ENCODE results near the gene OR2W1. TPM values are rescaled to one million over a fixed set of nuclear protein-coding genes. Genes with fewer than 3 reads are reported as not detected.

The OR2W1 gene
- total RNA-seq, 1 experiment from 2014 or later, result not detected

DNA sequence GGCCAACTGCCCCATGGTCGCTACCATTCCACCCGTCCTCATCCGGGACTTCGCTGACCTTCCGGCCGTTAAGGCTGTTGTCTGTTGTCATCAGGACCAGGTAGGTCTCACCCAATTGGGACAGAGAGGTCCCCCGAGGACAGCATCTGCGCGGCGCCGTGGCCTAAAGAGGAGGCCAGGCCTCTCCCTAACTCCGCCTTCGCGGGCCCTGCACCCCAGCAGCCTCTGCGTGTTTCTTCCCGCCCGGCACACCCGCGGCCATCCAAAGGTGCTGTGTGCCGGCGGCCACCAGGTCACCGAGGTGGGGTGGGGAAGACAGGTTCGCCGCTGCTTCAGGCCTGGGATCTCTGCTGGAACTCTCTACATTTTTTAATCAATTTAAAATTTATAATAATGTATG lies 9.0 kb downstream of the OR2W1 start:
- no peak for TF ChIP-seq POLR2AphosphoS5 (IDR thresholded peaks at IDR 0.05; ENCODE audit: low read depth, low read length)
- TF ChIP-seq, protein P1, sequence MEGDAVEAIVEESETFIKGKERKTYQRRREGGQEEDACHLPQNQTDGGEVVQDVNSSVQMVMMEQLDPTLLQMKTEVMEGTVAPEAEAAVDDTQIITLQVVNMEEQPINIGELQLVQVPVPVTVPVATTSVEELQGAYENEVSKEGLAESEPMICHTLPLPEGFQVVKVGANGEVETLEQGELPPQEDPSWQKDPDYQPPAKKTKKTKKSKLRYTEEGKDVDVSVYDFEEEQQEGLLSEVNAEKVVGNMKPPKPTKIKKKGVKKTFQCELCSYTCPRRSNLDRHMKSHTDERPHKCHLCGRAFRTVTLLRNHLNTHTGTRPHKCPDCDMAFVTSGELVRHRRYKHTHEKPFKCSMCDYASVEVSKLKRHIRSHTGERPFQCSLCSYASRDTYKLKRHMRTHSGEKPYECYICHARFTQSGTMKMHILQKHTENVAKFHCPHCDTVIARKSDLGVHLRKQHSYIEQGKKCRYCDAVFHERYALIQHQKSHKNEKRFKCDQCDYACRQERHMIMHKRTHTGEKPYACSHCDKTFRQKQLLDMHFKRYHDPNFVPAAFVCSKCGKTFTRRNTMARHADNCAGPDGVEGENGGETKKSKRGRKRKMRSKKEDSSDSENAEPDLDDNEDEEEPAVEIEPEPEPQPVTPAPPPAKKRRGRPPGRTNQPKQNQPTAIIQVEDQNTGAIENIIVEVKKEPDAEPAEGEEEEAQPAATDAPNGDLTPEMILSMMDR (IDR thresholded peaks at IDR 0.05), result no peak
- TF ChIP-seq, protein P2, sequence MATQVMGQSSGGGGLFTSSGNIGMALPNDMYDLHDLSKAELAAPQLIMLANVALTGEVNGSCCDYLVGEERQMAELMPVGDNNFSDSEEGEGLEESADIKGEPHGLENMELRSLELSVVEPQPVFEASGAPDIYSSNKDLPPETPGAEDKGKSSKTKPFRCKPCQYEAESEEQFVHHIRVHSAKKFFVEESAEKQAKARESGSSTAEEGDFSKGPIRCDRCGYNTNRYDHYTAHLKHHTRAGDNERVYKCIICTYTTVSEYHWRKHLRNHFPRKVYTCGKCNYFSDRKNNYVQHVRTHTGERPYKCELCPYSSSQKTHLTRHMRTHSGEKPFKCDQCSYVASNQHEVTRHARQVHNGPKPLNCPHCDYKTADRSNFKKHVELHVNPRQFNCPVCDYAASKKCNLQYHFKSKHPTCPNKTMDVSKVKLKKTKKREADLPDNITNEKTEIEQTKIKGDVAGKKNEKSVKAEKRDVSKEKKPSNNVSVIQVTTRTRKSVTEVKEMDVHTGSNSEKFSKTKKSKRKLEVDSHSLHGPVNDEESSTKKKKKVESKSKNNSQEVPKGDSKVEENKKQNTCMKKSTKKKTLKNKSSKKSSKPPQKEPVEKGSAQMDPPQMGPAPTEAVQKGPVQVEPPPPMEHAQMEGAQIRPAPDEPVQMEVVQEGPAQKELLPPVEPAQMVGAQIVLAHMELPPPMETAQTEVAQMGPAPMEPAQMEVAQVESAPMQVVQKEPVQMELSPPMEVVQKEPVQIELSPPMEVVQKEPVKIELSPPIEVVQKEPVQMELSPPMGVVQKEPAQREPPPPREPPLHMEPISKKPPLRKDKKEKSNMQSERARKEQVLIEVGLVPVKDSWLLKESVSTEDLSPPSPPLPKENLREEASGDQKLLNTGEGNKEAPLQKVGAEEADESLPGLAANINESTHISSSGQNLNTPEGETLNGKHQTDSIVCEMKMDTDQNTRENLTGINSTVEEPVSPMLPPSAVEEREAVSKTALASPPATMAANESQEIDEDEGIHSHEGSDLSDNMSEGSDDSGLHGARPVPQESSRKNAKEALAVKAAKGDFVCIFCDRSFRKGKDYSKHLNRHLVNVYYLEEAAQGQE (IDR thresholded peaks at IDR 0.05; ENCODE audit: insufficient read depth in 1 of 2, low read depth in 2 of 2, low read length in 1 of 2), result no peak
- TF ChIP-seq SIN3A (IDR thresholded peaks at IDR 0.05; ENCODE audit: borderline replicate concordance, insufficient read depth, low read depth, low read length), result no peak
- TF ChIP-seq TCF7L2 (IDR thresholded peaks at IDR 0.05; ENCODE audit: low read depth, low read length), result no peak

DNA sequence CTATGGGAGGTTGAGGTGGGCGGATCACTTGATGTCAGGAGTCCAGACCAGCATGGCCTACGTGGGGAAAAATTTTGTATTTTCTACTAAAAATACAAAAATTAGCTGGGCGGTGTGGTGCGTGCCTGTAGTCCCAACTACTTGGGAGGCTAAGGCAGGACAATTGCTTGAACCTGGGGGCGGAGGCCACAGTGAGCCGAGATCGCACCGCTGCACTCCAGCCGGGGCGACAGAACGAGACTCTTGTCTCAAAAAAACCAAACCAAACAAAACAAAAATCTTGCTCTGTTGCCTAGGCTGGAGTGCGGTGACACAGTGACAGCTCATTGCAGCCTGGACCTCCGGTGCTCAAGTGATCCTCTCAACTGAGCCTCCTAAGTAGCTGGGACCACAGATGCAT lies 16.2 kb downstream of the OR2W1 start:
- POLR2A ChIA-PET, result no interaction called here

More for the DNA sequence above, 9.0 kb downstream of the OR2W1 start:
- no TSS peak for BruUV-seq (replicated peaks)
- no peaks in the 10 kb centered on the region for H3K36me3 ChIP-seq (ENCODE audit: control insufficient read depth, insufficient read depth, low read length)
- H3K4me1 ChIP-seq (ENCODE audit: control insufficient read depth, insufficient read depth, low read length), result no peaks in the 10 kb centered on the region
- CTCF ChIA-PET, result no interaction called here
- no peaks in the 10 kb centered on the region for H3K27me3 ChIP-seq (ENCODE audit: control insufficient read depth, insufficient read depth, low read length)
- in situ Hi-C loops (cut with HindIII; ENCODE audit: low pct_unique_long_range_greater_than_20kb, low sequenced_read_pairs) (no loop called here), intact Hi-C loops (cut with micrococcal nuclease; ENCODE audit: unreplicated experiment) (no loop called here)
- DNase-seq (ENCODE audit: low read depth, low spot score) (no peak), ATAC-seq (no peak)
- no peak overlapping the region for H3K4me3 ChIP-seq (ENCODE audit: low read depth in 2 of 2, low read length in 2 of 2)
- no peak overlapping the region for H3K27ac ChIP-seq (ENCODE audit: low read length)
- H3K9me3 ChIP-seq (ENCODE audit: control insufficient read depth, insufficient read depth, low read depth, low read length), result no peaks in the 10 kb centered on the region
- POLR2A ChIA-PET, result no interaction called here

More for the DNA sequence above, 16.2 kb downstream of the OR2W1 start:
- Histone ChIP-seq H3K27ac (ENCODE audit: low read length) (no peak overlapping the region), H3K9me3 (ENCODE audit: control insufficient read depth, insufficient read depth, low read depth, low read length) (no peaks in the 10 kb centered on the region), H3K36me3 (ENCODE audit: control insufficient read depth, insufficient read depth, low read length) (no peaks in the 10 kb centered on the region), H3K4me3 (ENCODE audit: low read depth in 2 of 2, low read length in 2 of 2) (no peak overlapping the region), H3K4me1 (ENCODE audit: control insufficient read depth, insufficient read depth, low read length) (no peaks in the 10 kb centered on the region), H3K27me3 (ENCODE audit: control insufficient read depth, insufficient read depth, low read length) (peaks cover 10% of the 10 kb centered on the region)
- CTCF ChIA-PET, result no interaction called here
- intact Hi-C loops (cut with micrococcal nuclease; ENCODE audit: unreplicated experiment), result loop anchor here (10.0 kb wide), 1 partner anchor 556 kb away; the partner anchor contains the start of gene OR2H2
- TF ChIP-seq, protein P2 (IDR thresholded peaks at IDR 0.05; ENCODE audit: insufficient read depth in 1 of 2, low read depth in 2 of 2, low read length in 1 of 2), result no peak
- TF ChIP-seq POLR2AphosphoS5 (IDR thresholded peaks at IDR 0.05; ENCODE audit: low read depth, low read length) (no peak), TCF7L2 (IDR thresholded peaks at IDR 0.05; ENCODE audit: low read depth, low read length) (no peak), SIN3A (IDR thresholded peaks at IDR 0.05; ENCODE audit: borderline replicate concordance, insufficient read depth, low read depth, low read length) (no peak)
- TF ChIP-seq, protein P1 (IDR thresholded peaks at IDR 0.05), result no peak
- in situ Hi-C loops (cut with HindIII; ENCODE audit: low pct_unique_long_range_greater_than_20kb, low sequenced_read_pairs), result no loop called here
- BruUV-seq (replicated peaks), result no TSS peak
- ATAC-seq (no peak), DNase-seq (ENCODE audit: low read depth, low spot score) (no peak)
